Measurements from ENCODE around the gene CCNI2.
"Not testable (repeated sequence)": the region's sequence is repeated elsewhere in the genome, so short reads cannot be mapped to it uniquely, and the experiment has no call there.

Gene CCNI2

DNA sequence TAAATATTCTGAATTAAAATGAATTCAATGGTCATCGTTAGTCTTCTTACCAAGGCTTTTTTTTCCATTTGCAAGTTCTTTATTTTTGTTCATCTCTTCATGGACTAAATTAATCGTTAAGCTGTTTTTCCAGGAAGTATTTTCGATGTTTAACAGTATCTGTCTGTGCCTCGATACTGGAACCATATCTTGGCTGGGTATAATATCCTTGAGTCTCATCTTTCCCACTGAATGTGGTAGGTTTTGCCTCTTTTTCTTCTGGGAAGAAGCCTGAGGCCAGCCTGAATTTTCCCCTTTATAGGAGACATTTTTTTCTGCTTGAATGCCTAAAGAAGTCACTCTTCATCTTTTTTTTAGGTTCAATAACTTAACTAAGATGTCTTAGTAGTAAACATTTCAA lies 33.8 kb downstream of the CCNI2 start:
- DNase-seq, result no peak

- DNase-seq, result no peak
These were observed 34.9 kb downstream of the CCNI2 start for GRCh38 chr5:132782101-132782500.

DNA sequence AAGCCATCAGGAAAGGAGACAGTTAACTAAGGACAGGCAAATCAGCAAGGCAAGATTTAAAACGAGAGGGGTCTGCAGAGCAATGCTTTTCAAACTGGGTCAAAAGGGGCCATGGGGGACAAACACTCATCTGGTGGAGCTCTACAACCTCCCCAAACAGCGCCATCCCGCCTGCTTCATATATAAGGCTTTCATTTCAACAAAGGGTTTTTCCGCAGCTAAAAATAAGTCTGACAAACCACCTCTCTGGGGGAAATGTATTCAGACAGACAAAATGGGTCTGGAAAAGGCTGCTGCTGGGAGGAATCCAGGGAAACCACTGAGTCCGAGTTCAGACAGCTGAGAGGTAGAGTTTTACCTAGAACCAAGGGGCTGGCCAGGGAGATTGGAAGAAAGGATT lies 38.1 kb downstream of the CCNI2 start:
- no peak for DNase-seq

DNA sequence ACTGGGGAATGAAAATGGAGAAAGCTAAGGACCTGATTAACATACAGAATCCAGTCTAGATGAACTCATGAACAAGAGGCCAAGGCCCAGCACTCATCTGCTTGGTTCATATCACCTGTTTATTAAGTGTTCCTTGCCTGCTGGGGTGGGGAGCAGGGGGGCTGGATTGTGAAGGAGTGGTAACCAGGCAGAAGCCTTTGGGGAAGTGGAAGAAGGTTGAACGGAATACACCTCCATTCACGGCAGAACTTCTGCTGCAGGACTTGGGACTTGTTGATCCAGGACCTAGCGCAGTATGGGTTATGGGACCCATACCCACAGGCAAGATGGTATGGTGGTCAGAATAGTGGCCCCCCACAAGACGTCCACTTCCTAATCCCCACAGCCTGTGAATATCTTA lies 38.6 kb downstream of the CCNI2 start:
- DNase-seq, result no peak

DNA sequence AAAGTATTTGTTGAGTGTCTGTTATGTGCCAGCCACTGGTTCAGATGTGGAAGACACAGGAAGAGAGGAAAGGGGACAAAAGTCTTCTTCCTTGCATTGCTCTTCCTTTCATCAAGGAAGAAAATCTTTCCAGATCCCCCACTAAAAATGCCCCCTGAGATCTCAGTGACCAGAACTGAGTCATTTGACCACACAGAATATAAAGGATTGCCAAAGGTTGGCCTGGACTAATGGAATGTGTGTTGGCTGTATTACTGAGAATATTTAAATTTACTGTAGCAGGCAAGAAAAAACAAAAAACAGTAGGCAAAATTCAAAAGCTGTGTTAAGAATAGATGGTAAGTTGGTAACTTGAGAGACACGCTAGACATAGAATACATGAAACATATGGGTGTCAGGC lies 39.9 kb downstream of the CCNI2 start:
- no peak for DNase-seq

DNA sequence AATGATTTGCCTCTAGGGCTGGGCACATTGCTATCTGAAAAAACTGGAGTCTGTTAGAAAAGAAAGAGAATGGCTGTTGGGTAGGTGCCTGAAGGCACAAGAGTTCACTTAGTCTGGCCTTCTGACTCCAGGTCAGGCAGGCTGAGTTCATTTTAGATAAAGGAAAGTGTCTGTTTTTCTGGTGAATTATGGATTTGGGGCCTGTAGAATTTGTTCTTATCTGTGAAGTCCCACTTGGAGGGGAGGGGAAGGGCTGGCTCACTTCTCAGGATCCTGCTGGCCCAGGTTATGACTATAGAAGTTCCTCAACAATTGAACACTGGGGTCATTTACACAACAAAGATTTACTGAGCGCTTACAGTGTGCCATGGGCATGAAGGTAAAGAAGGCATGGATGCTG lies 41.3 kb downstream of the CCNI2 start:
- no peak for DNase-seq

- DNase-seq, result no peak
These were observed 42.0 kb downstream of the CCNI2 start for GRCh38 chr5:132788990-132789886.

DNA sequence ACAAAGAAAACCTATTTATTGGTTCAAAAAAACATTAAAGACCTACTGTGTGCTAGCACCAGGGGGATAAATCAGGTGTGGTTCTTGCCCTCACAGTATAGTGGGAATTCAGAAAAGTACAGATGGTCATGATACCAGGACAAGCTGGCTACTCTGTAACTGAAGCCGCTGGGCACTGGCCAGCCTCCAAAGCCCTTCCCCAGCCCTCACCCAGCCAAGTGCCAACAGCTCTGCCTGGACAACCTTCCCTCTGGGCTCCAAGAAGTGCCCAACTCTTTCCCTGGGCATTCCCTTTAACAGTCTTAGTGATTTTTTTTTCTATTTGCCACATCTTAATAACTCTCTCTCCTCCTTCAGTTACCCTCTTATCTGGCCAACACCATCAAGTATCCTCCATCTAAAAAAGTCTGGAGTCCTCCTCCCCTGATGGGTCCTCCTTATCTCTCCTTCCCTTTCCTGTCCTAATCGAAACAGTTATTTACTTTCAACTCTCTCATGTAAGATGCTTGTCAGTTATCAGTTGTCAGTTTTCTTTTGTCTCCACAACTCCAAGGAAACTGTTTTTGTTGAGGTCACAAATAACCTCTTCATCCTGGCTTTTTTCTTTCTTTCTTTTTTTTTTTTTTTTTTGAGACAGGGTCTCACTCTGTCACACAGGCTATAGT lies 43.1 kb downstream of the CCNI2 start:
- no peak for DNase-seq

- no peak for DNase-seq
These were observed 43.8 kb downstream of the CCNI2 start for GRCh38 chr5:132791026-132791425.

GRCh38 chr5:132797651-132798050 lies 50.4 kb downstream of the CCNI2 start:
- no peak for DNase-seq

DNA sequence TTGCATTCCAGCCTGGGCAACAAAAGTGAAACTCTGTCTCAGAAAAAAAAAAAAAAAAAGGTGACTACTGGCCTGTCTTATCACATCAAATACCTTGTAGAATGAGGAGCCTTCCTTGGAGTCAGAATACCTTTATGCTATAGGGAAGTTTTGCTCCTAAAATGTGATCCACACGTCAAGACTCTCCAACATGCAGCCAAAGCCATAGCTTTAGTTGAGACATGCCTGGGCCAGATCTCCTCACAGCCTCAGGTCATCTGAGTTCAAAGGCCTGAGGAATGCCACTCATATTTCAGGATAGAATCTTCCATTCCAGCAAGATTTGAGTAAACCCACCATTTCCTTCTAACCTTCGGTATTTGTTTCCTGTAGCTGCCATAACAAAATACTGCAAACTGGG lies 52.2 kb downstream of the CCNI2 start:
- DNase-seq, result no peak

DNA sequence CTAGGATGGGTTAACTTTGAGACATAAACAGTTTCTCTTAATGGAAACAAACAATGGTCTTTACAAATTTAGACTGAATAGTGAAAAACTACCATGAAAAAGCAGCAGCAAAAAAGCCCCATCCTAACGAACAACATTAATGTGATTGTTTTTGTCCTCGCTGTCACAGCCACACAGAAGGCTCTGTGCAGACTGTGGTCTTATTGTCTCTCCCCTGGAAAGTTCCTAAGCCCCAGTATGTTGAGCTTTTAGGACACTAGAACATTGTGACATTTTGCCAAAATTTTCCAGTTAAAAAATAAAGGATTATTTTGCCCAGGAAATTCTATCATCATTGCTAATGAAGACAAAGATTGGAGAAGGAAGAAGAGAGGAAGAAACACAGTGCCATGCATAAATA lies 53.3 kb downstream of the CCNI2 start:
- no peak for DNase-seq

- no peak for DNase-seq
These were observed 54.9 kb downstream of the CCNI2 start for GRCh38 chr5:132802044-132802684.

- DNase-seq, result not testable (repeated sequence)
These were observed 55.5 kb downstream of the CCNI2 start for GRCh38 chr5:132802685-132803066.
